Endodermal cell (in vitro differentiated cells): ENCODE measurements around the gene FARP2. TPM values are rescaled to one million over a fixed set of nuclear protein-coding genes. Genes with fewer than 3 reads are reported as not detected.

Experiments
- DNase-seq: peaks from one replicate; pipeline ENCODE4 v3.0.0-alpha.2; 2017
- H3K27ac ChIP-seq: 2 replicates; pipeline ENCODE4 v1.5.1; 2013; ENCODE audit warnings: mild to moderate bottlenecking, low read depth, low read length, moderate library complexity
- H3K27me3 ChIP-seq: 2 replicates; pipeline ENCODE4 v1.6.1; 2013; ENCODE audit warnings: mild to moderate bottlenecking, low read length, moderate library complexity; ENCODE audit not compliant: insufficient read depth, control insufficient read depth, poor library complexity, severe bottlenecking
- H3K36me3 ChIP-seq: 2 replicates; pipeline ENCODE4 v1.7.0; 2013; ENCODE audit warnings: mild to moderate bottlenecking, low read length, moderate library complexity; ENCODE audit not compliant: control insufficient read depth, insufficient read depth
- H3K4me1 ChIP-seq: one replicate; pipeline ENCODE4 v1.7.0; 2013; ENCODE audit warnings: low read length; ENCODE audit not compliant: control insufficient read depth, insufficient read depth
- H3K4me3 ChIP-seq: 2 replicates; pipeline ENCODE4 v1.5.1; 2013; ENCODE audit warnings: mild to moderate bottlenecking, low read length, moderate library complexity
- H3K9ac ChIP-seq: 2 replicates; pipeline ENCODE4 v1.6.1; 2013; ENCODE audit warnings: mild to moderate bottlenecking, low read length, moderate library complexity; ENCODE audit not compliant: poor library complexity, severe bottlenecking; ENCODE audit errors: extremely low read depth
- H3K9me3 ChIP-seq: 2 replicates; pipeline ENCODE4 v1.6.1; 2013; ENCODE audit warnings: mild to moderate bottlenecking, low read length, moderate library complexity; ENCODE audit not compliant: control insufficient read depth
- H3K27ac Mint-ChIP-seq: 2 replicates; pipeline ENCODE4 v1.8.0; 2020; ENCODE audit warnings: mixed read lengths
- H3K27me3 Mint-ChIP-seq: 2 replicates; pipeline ENCODE4 v1.8.0; 2021; ENCODE audit warnings: mild to moderate bottlenecking, mixed read lengths; ENCODE audit not compliant: insufficient read depth
- H3K36me3 Mint-ChIP-seq: 2 replicates; pipeline ENCODE4 v1.8.0; 2020; ENCODE audit warnings: low read depth, mixed read lengths
- H3K4me1 Mint-ChIP-seq: 2 replicates; pipeline ENCODE4 v1.8.0; 2020; ENCODE audit warnings: mixed read lengths
- H3K4me3 Mint-ChIP-seq: 2 replicates; pipeline ENCODE4 v1.8.0; 2020; ENCODE audit warnings: mild to moderate bottlenecking, moderate library complexity, mixed read lengths
- H3K9me3 Mint-ChIP-seq: 2 replicates; pipeline ENCODE4 v1.8.0; 2020; ENCODE audit warnings: mild to moderate bottlenecking, mixed read lengths
- WGBS, 2 experiments: methylation state at CpG; one replicate each; pipeline versions ENCODE4 v1.1.5 to v1.1.7; 2013; ENCODE audit warnings: missing lambda C conversion rate in 2 of 2, mixed read lengths in 1 of 2; ENCODE audit not compliant: insufficient coverage in 1 of 2, insufficient read length in 1 of 2; 5-methylcytosine and 5-hydroxymethylcytosine counted together
- total RNA-seq, 2 donors: library from RNA; stranded (reverse); fragmentation: NEBNext Ultra II Directional in 1 of 2; extraction: Animal tissue kit (Norgen Biotek cat#: 25700) in 1 of 2; gene quantifications; 2 replicates in 1 of 2; 3 replicates in 1 of 2; pipeline ENCODE4 v1.2.1, GENCODE V29; 2021
- TF ChIP-seq, protein P1 (sequence below): fragments of 200-600 bp; sonication (generic); conservative IDR thresholded peaks from 2 replicates; pipeline ENCODE4 v1.5.0; 2021; ENCODE audit warnings: antibody characterized with exemption, mild to moderate bottlenecking

Gene FARP2
- total RNA-seq, 2 donors from 2014 or later: 36.4 to 51.4 TPM

DNA sequence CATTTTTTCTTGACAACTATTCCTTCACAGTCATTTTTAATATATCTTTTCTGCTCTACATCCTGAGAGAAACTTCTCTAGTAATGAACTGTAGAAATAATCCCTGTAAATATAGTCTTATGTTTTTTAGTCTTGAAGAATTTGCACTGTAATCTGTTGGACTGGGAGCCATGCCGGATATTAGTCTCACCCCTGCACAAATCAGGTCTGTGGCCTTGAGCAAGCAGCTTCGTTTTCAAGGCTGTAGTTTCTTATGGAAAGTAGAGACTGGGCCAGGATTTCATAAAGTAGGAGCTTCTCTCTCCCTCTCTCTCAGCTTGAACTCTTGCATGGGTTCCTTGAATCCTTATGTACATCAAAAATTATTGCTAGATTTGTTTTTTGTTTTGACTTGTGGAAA lies 8.7 kb downstream of the FARP2 start:
- H3K36me3 Mint-ChIP-seq: peaks cover 4% of the 10 kb centered on the region
- H3K27me3 ChIP-seq: no peaks in the 10 kb centered on the region
- H3K4me1 ChIP-seq: no peaks in the 10 kb centered on the region
- no peak overlapping the region for H3K4me3 ChIP-seq
- H3K9ac ChIP-seq: no peak overlapping the region
- H3K27ac ChIP-seq: no peak overlapping the region
- 96 to 100% methylated on average over 1 to 2 of the region's 2 CpGs for WGBS, 2 experiments
- no peaks in the 10 kb centered on the region for H3K9me3 Mint-ChIP-seq
- peaks cover 9% of the 10 kb centered on the region for H3K4me1 Mint-ChIP-seq
- no peak overlapping the region for H3K4me3 Mint-ChIP-seq
- peaks cover 16% of the 10 kb centered on the region for H3K36me3 ChIP-seq
- H3K27ac Mint-ChIP-seq: no peak overlapping the region
- TF ChIP-seq, protein P1, sequence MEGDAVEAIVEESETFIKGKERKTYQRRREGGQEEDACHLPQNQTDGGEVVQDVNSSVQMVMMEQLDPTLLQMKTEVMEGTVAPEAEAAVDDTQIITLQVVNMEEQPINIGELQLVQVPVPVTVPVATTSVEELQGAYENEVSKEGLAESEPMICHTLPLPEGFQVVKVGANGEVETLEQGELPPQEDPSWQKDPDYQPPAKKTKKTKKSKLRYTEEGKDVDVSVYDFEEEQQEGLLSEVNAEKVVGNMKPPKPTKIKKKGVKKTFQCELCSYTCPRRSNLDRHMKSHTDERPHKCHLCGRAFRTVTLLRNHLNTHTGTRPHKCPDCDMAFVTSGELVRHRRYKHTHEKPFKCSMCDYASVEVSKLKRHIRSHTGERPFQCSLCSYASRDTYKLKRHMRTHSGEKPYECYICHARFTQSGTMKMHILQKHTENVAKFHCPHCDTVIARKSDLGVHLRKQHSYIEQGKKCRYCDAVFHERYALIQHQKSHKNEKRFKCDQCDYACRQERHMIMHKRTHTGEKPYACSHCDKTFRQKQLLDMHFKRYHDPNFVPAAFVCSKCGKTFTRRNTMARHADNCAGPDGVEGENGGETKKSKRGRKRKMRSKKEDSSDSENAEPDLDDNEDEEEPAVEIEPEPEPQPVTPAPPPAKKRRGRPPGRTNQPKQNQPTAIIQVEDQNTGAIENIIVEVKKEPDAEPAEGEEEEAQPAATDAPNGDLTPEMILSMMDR: no peak
- DNase-seq: no peak
- H3K9me3 ChIP-seq: no peaks in the 10 kb centered on the region
- no peaks in the 10 kb centered on the region for H3K27me3 Mint-ChIP-seq

DNA sequence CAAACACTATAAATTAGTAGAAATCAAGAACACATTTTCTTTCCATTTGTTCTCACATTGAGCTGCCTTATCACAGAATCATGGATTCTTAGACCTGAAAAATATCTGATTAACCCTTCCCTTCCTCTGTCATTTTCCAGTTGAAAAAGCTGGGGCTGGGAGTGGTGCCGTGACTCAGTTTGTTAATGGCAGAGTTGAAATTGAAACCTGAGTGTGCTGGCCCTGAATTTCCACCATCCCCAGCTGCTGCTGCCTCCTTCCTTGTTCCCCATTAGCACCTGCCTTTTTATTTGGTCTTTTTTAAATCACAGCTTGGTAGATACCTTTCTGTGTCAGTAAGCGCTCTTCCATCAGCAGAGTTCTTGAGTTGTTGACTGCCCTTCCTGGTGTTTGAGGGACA lies 10.6 kb downstream of the FARP2 start:
- no peak for DNase-seq
- H3K4me3 ChIP-seq: no peak overlapping the region
- no peak overlapping the region for H3K27ac Mint-ChIP-seq
- WGBS, 2 experiments: 88 to 92% methylated on average over 2 of the region's 2 CpGs
- H3K9ac ChIP-seq: no peak overlapping the region
- no peaks in the 10 kb centered on the region for H3K27me3 ChIP-seq
- H3K36me3 Mint-ChIP-seq: peaks cover 4% of the 10 kb centered on the region
- peaks cover 16% of the 10 kb centered on the region for H3K36me3 ChIP-seq
- no peaks in the 10 kb centered on the region for H3K9me3 ChIP-seq
- TF ChIP-seq, protein P1: no peak
- H3K27me3 Mint-ChIP-seq: no peaks in the 10 kb centered on the region
- no peak overlapping the region for H3K4me3 Mint-ChIP-seq
- no peaks in the 10 kb centered on the region for H3K9me3 Mint-ChIP-seq
- H3K27ac ChIP-seq: no peak overlapping the region
- no peaks in the 10 kb centered on the region for H3K4me1 ChIP-seq
- H3K4me1 Mint-ChIP-seq: no peaks in the 10 kb centered on the region

DNA sequence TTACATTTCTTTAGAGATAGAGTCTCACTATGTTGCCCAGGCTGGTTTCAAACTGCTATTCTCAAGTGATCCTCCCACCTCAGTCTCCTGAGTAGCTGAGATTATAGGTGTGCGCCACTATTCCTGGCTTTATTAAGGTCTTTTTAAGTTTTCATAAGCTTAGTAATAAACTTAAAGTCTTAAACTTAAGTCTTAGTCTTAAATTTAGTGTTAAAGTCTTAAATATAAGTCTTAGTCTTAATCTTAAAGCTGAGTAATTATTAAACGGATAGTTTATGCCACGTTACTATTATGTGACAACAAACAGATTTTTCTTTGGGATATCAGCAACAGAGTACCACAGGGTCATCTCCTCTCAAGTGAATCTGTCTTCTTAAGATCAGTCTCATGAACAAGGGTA lies 12.6 kb downstream of the FARP2 start:
- Histone ChIP-seq H3K27me3 (no peaks in the 10 kb centered on the region), H3K9me3 (no peaks in the 10 kb centered on the region), H3K4me3 (no peak overlapping the region), H3K27ac (no peak overlapping the region), H3K9ac (no peak overlapping the region), H3K36me3 (peaks cover 20% of the 10 kb centered on the region), H3K4me1 (no peaks in the 10 kb centered on the region)
- TF ChIP-seq, protein P1: no peak
- no peak for DNase-seq
- H3K4me1 Mint-ChIP-seq: no peaks in the 10 kb centered on the region
- 92 to 100% methylated on average over 2 to 3 of the region's 3 CpGs for WGBS, 2 experiments
- H3K36me3 Mint-ChIP-seq: peaks cover 6% of the 10 kb centered on the region
- no peaks in the 10 kb centered on the region for H3K9me3 Mint-ChIP-seq
- H3K4me3 Mint-ChIP-seq: no peak overlapping the region
- H3K27me3 Mint-ChIP-seq: no peaks in the 10 kb centered on the region
- no peak overlapping the region for H3K27ac Mint-ChIP-seq
